DOHH2 (cell line): ENCODE data around the gene TADA2B.

Source experiments
- CTCF ChIP-seq: fragments of 200-600 bp; sonication (generic); IDR thresholded peaks from one replicate; pipeline ENCODE4 v1.5.1; 2014; ENCODE audit warnings: antibody characterized with exemption, mild to moderate bottlenecking, low read depth, low read length; ENCODE audit not compliant: poor library complexity, severe bottlenecking
- EZH2phosphoT487 ChIP-seq: fragments of 200-600 bp; sonication (generic); IDR thresholded peaks from 2 replicates; pipeline ENCODE4 v1.6.1; 2017; ENCODE audit warnings: borderline replicate concordance, mild to moderate bottlenecking, antibody characterized with exemption, low read length, moderate library complexity, mixed read lengths

GRCh38 chr4:7025040-7025602 lies 18.1 kb upstream of the TADA2B start:
- TF ChIP-seq CTCF, result no peak
- no peak for TF ChIP-seq EZH2phosphoT487
